SK-N-SH (cell line): Measurements from ENCODE around the gene WASL. TPM values are rescaled to one million over a fixed set of nuclear protein-coding genes. Genes with fewer than 3 reads are reported as not detected.

Experiments
- CTCF ChIA-PET: fragments of 300-600, 350-600 bp; formaldehyde crosslinking; extraction: SDS; loops from one replicate; lab custom pipeline; 2021; lab: Yijun Ruan, JAX
- POLR2A ChIA-PET: fragments of 350-600 bp; sonication (Branson Sonifier 250); formaldehyde crosslinking; extraction: SDS; loops from one replicate; lab custom pipeline; 2020; ENCODE audit warnings: antibody characterized with exemption, inconsistent platforms; lab: Yijun Ruan, JAX
- DNase-seq: peaks from one replicate; pipeline ENCODE4 v3.0.0; 2012
- H2AFZ ChIP-seq: fragments of 200-600 bp; sonication (generic); 2 replicates; pipeline ENCODE4 v1.8.1; 2016; ENCODE audit warnings: antibody characterized with exemption, mild to moderate bottlenecking, low read depth
- H3F3A ChIP-seq: fragments of 200-600 bp; sonication (generic); replicated peaks from 2 replicates; pipeline ENCODE3; 2016; ENCODE audit warnings: antibody characterized with exemption, mild to moderate bottlenecking; ENCODE audit not compliant: insufficient read depth
- H3K27ac ChIP-seq, 2 experiments: fragments of 200-500 bp in 1 of 2; fragments of 200-600 bp in 1 of 2; sonication (Bioruptor generic) in 1 of 2; sonication (generic), shearing (Covaris generic) in 1 of 2; 2 replicates each; pipeline versions ENCODE4 v1.5.1 to v1.6.1; 2014 to 2016; ENCODE audit warnings: low read depth in 2 of 2, inconsistent platforms in 1 of 2, low read length in 1 of 2, mild to moderate bottlenecking in 1 of 2, mixed read lengths in 1 of 2
- H3K27me3 ChIP-seq: fragments of 200-600 bp; sonication (generic), shearing (Covaris generic); 2 replicates; pipeline ENCODE4 v1.6.1; 2016; ENCODE audit warnings: mixed run types; ENCODE audit not compliant: insufficient read depth
- H3K36me3 ChIP-seq, 2 experiments: fragments of 200-500 bp in 1 of 2; fragments of 200-600 bp in 1 of 2; sonication (Bioruptor generic) in 1 of 2; sonication (generic) in 1 of 2; replicated peaks in 1 of 2; 2 replicates each; pipeline versions ENCODE3 to v1.5.1; 2014 to 2016; ENCODE audit warnings: low read length in 1 of 2, mild to moderate bottlenecking in 1 of 2; ENCODE audit not compliant: insufficient read depth in 2 of 2, control insufficient read depth in 1 of 2
- H3K4me1 ChIP-seq, 2 experiments: fragments of 200-500 bp in 1 of 2; fragments of 200-600 bp in 1 of 2; sonication (Bioruptor generic) in 1 of 2; sonication (generic), shearing (Covaris generic) in 1 of 2; 2 replicates each; pipeline versions ENCODE4 v1.5.1 to v1.6.1; 2014 to 2016; ENCODE audit warnings: low read depth in 1 of 2, low read length in 1 of 2, mixed run types in 1 of 2; ENCODE audit not compliant: insufficient read depth in 2 of 2, control insufficient read depth in 1 of 2
- H3K4me2 ChIP-seq: fragments of 200-600 bp; sonication (generic), shearing (Covaris generic); 2 replicates; pipeline ENCODE4 v1.6.1; 2017; ENCODE audit warnings: mixed run types
- H3K4me3 ChIP-seq, 2 experiments: fragments of 200-500 bp in 1 of 2; fragments of 200-600 bp in 1 of 2; sonication (Bioruptor generic) in 1 of 2; sonication (generic), shearing (Covaris generic) in 1 of 2; 2 replicates each; pipeline versions ENCODE4 v1.5.1 to v1.8.1; 2014 to 2016; ENCODE audit warnings: low read depth in 2 of 2, inconsistent platforms in 1 of 2, low read length in 1 of 2, mild to moderate bottlenecking in 1 of 2, mixed read lengths in 1 of 2, moderate library complexity in 1 of 2
- H3K79me2 ChIP-seq: fragments of 200-600 bp; sonication (generic); 2 replicates; pipeline ENCODE4 v1.8.1; 2017; ENCODE audit warnings: mild to moderate bottlenecking; ENCODE audit not compliant: insufficient read depth
- H3K9ac ChIP-seq: fragments of 200-600 bp; sonication (generic); 2 replicates; pipeline ENCODE4 v1.6.1; 2017; ENCODE audit warnings: mixed run types
- H3K9me2 ChIP-seq: fragments of 200-600 bp; sonication (generic); 2 replicates; pipeline ENCODE4 v1.6.1; 2017; ENCODE audit warnings: mixed run types
- H3K9me3 ChIP-seq: fragments of 200-600 bp; sonication (generic); 2 replicates; pipeline ENCODE4 v1.6.1; 2017; ENCODE audit warnings: mixed run types, mild to moderate bottlenecking, moderate library complexity
- H4K20me1 ChIP-seq: fragments of 200-600 bp; sonication (generic); 2 replicates; pipeline ENCODE4 v1.6.1; 2017; ENCODE audit warnings: mild to moderate bottlenecking, mixed run types; ENCODE audit not compliant: insufficient read depth
- ELF1 ChIP-seq: IDR thresholded peaks from 2 replicates; pipeline ENCODE4 v1.4.0; 2012
- EP300 ChIP-seq, 2 experiments: IDR thresholded peaks; 2 replicates each; pipeline versions ENCODE4 v1.4.0 to v1.6.1; 2012; ENCODE audit warnings: borderline replicate concordance in 1 of 2, low read depth in 1 of 2, low read length in 1 of 2
- FOSL2 ChIP-seq: IDR thresholded peaks from 2 replicates; pipeline ENCODE4 v1.4.0; 2012; ENCODE audit warnings: low read depth, mild to moderate bottlenecking, moderate library complexity, borderline replicate concordance
- FOXJ3 ChIP-seq: sonication (generic); formaldehyde crosslinking; IDR thresholded peaks from 2 replicates; pipeline ENCODE4 v1.5.1; 2020; ENCODE audit warnings: mild to moderate bottlenecking, missing genetic modification reagents
- FOXM1 ChIP-seq: IDR thresholded peaks from 2 replicates; pipeline ENCODE4 v1.4.0; 2012; ENCODE audit warnings: low read depth, mild to moderate bottlenecking
- GATA2 ChIP-seq: sonication (generic); formaldehyde crosslinking; IDR thresholded peaks from 2 replicates; pipeline ENCODE4 v1.5.0; 2020; ENCODE audit warnings: mild to moderate bottlenecking, missing genetic modification reagents
- MXI1 ChIP-seq: IDR thresholded peaks from 2 replicates; pipeline ENCODE4 v1.6.1; 2012; ENCODE audit warnings: mild to moderate bottlenecking, low read depth, low read length, improper control_type of control experiment
- NFIC ChIP-seq: IDR thresholded peaks from 2 replicates; pipeline ENCODE4 v1.4.0; 2012; ENCODE audit warnings: borderline replicate concordance
- NRF1 ChIP-seq: IDR thresholded peaks from 2 replicates; pipeline ENCODE4 v1.6.1; 2012; ENCODE audit warnings: low read depth, mild to moderate bottlenecking, low read length
- POLR2AphosphoS5 ChIP-seq: IDR thresholded peaks from 2 replicates; pipeline ENCODE4 v1.6.1; 2012; ENCODE audit warnings: low read depth, low read length
- RAD21 ChIP-seq: IDR thresholded peaks from 2 replicates; pipeline ENCODE4 v1.6.1; 2012; ENCODE audit warnings: mild to moderate bottlenecking, low read length
- RFX5 ChIP-seq: IDR thresholded peaks from 2 replicates; pipeline ENCODE4 v1.6.1; 2012; ENCODE audit warnings: mild to moderate bottlenecking, improper control_type of control experiment, low read length
- SMC3 ChIP-seq: IDR thresholded peaks from 2 replicates; pipeline ENCODE4 v1.6.1; 2012; ENCODE audit warnings: low read depth, low read length, improper control_type of control experiment
- TAF1 ChIP-seq: IDR thresholded peaks from 2 replicates; pipeline ENCODE4 v1.6.1; 2012; ENCODE audit warnings: low read depth, mild to moderate bottlenecking, low read length, moderate library complexity, borderline replicate concordance
- TCF12 ChIP-seq: IDR thresholded peaks from 2 replicates; pipeline ENCODE4 v1.4.0; 2012
- TEAD4 ChIP-seq: IDR thresholded peaks from 2 replicates; pipeline ENCODE4 v1.4.0; 2012; ENCODE audit warnings: mild to moderate bottlenecking, borderline replicate concordance; ENCODE audit not compliant: insufficient read depth
- YY1 ChIP-seq: IDR thresholded peaks from 2 replicates; pipeline ENCODE4 v1.4.0; 2012; ENCODE audit warnings: low read depth, mild to moderate bottlenecking
- WGBS: methylation state at CpG from one replicate; pipeline ENCODE4 v1.1.6; 2017; ENCODE audit warnings: low lambda C conversion rate; 5-methylcytosine and 5-hydroxymethylcytosine counted together
- polyA plus RNA-seq, 3 experiments: library from polyadenylated mRNA; depleted of rRNA; stranded (reverse); fragments of >200 nt; gene quantifications; 2 replicates each; pipeline ENCODE4 v1.2.3, GENCODE V29; 2012
- TF ChIP-seq, protein P1 (sequence below): IDR thresholded peaks from 2 replicates; pipeline ENCODE4; 2012
- TF ChIP-seq, protein P2 (sequence below): IDR thresholded peaks from 2 replicates; pipeline ENCODE4 v1.6.1; 2012; ENCODE audit warnings: mild to moderate bottlenecking, low read depth, low read length, moderate library complexity

WASL gene
- polyA plus RNA-seq, 1 of the 3 experiments (the other 2 are of a cell fraction): 9.9 TPM

DNA sequence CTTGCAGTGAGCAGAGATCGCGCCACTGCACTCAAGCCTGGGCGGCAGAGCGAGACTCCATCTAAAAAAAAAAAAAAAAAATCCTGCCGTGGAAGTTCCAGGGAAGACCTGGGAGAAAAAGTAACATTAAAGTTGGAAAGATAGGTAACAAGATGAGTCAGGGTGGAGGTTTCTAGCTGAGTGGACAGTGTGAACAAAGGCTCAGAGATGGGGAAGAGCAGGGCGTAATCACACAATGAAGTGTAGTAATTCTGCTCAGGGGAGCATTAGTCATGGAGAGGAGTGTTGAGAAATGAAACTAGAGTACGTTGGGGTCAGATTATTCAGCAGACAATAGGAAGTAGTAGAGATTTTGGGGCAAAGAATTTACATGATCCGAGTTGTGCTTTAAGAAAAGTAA is 21.6 kb upstream of the WASL start:
- Histone ChIP-seq H3K9ac (no peak overlapping the region), H3K4me2 (no peak overlapping the region), H3K4me1 (no peaks in the 10 kb centered on the region; a peak in 1 of 4 replicates), H3K79me2 (no peaks in the 10 kb centered on the region), H3K27ac (no peak overlapping the region), H3F3A (no peaks in the 10 kb centered on the region), H3K4me3 (no peak overlapping the region), H3K9me2 (no peaks in the 10 kb centered on the region), H3K9me3 (no peaks in the 10 kb centered on the region), H3K36me3 (no peaks in the 10 kb centered on the region), H3K27me3 (no peaks in the 10 kb centered on the region), H4K20me1 (no peaks in the 10 kb centered on the region), H2AFZ (no peak overlapping the region; the same call in 1 of the 2 replicates)
- CTCF ChIA-PET: interaction anchor here (1.7 to 4.5 kb wide), 2 partner anchors 28 to 69 kb away, joined by 4 to 22 read pairs; no protein-coding TSS in a partner anchor
- WGBS: 82% methylated on average over 8 of the region's 8 CpGs
- POLR2A ChIA-PET: interaction anchor here (0.7 kb wide), 1 partner anchor 145 kb away, joined by 5 read pairs; no protein-coding TSS in a partner anchor
- TF ChIP-seq NRF1: no peak
- no peak for TF ChIP-seq TEAD4
- no peak for TF ChIP-seq RAD21
- TF ChIP-seq FOXJ3 (CRISPR knock-in tag): no peak
- no peak for TF ChIP-seq POLR2AphosphoS5
- no peak for TF ChIP-seq GATA2
- TF ChIP-seq FOSL2: no peak
- TF ChIP-seq, protein P1, sequence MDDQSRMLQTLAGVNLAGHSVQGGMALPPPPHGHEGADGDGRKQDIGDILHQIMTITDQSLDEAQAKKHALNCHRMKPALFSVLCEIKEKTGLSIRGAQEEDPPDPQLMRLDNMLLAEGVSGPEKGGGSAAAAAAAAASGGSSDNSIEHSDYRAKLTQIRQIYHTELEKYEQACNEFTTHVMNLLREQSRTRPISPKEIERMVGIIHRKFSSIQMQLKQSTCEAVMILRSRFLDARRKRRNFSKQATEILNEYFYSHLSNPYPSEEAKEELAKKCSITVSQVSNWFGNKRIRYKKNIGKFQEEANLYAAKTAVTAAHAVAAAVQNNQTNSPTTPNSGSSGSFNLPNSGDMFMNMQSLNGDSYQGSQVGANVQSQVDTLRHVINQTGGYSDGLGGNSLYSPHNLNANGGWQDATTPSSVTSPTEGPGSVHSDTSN: no peak
- no peak for TF ChIP-seq FOXM1
- no peak for TF ChIP-seq RFX5
- TF ChIP-seq NFIC: no peak
- TF ChIP-seq, protein P2, sequence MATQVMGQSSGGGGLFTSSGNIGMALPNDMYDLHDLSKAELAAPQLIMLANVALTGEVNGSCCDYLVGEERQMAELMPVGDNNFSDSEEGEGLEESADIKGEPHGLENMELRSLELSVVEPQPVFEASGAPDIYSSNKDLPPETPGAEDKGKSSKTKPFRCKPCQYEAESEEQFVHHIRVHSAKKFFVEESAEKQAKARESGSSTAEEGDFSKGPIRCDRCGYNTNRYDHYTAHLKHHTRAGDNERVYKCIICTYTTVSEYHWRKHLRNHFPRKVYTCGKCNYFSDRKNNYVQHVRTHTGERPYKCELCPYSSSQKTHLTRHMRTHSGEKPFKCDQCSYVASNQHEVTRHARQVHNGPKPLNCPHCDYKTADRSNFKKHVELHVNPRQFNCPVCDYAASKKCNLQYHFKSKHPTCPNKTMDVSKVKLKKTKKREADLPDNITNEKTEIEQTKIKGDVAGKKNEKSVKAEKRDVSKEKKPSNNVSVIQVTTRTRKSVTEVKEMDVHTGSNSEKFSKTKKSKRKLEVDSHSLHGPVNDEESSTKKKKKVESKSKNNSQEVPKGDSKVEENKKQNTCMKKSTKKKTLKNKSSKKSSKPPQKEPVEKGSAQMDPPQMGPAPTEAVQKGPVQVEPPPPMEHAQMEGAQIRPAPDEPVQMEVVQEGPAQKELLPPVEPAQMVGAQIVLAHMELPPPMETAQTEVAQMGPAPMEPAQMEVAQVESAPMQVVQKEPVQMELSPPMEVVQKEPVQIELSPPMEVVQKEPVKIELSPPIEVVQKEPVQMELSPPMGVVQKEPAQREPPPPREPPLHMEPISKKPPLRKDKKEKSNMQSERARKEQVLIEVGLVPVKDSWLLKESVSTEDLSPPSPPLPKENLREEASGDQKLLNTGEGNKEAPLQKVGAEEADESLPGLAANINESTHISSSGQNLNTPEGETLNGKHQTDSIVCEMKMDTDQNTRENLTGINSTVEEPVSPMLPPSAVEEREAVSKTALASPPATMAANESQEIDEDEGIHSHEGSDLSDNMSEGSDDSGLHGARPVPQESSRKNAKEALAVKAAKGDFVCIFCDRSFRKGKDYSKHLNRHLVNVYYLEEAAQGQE: no peak
- no peak for TF ChIP-seq MXI1
- no peak for DNase-seq

GRCh38 chr7:123769371-123769770 is 20.6 kb upstream of the WASL start:
- Histone ChIP-seq H3K4me1 (no peaks in the 10 kb centered on the region; a peak in 1 of 4 replicates), H3K79me2 (no peaks in the 10 kb centered on the region), H3K27me3 (no peaks in the 10 kb centered on the region), H3K9ac (no peak overlapping the region), H2AFZ (no peak overlapping the region), H3F3A (no peaks in the 10 kb centered on the region), H3K4me2 (no peak overlapping the region), H3K36me3 (no peaks in the 10 kb centered on the region), H3K9me3 (no peaks in the 10 kb centered on the region), H4K20me1 (no peaks in the 10 kb centered on the region), H3K4me3 (no peak overlapping the region), H3K27ac (no peak overlapping the region), H3K9me2 (no peaks in the 10 kb centered on the region)
- no peak for DNase-seq
- CTCF ChIA-PET: interaction anchor here (0.6 to 4.5 kb wide), 4 partner anchors 29 to 417 kb away, joined by 3 to 22 read pairs (median 4); no protein-coding TSS in a partner anchor
- 66% methylated on average over 3 of the region's 3 CpGs for WGBS
- POLR2A ChIA-PET: no interaction called here
- no peak for TF ChIP-seq TAF1
- peak; percentile 26; the same call in 1 of the 2 replicates for TF ChIP-seq TCF12
- TF ChIP-seq, protein P2: no peak
- TF ChIP-seq EP300 (IDR thresholded peaks at IDR 0.05; ENCODE audit: borderline replicate concordance in 1 of 2, low read depth in 1 of 2, low read length in 1 of 2): 0 out of 4 replicates have a peak, but pooled peaks of 1 of the 2 experiments have one; percentile 15
- TF ChIP-seq, protein P1: peak; percentile 55
- no peak for TF ChIP-seq NRF1
- no peak for TF ChIP-seq POLR2AphosphoS5
- peak; percentile 66; the same call in 1 of the 2 replicates for TF ChIP-seq FOSL2
- TF ChIP-seq MXI1: no peak
- TF ChIP-seq ELF1: no peak
- TF ChIP-seq YY1: no peak
- TF ChIP-seq SMC3: no peak
